ENCODE measurements around the gene OGT. TPM values are rescaled to one million over a fixed set of nuclear protein-coding genes. Genes with fewer than 3 reads are reported as not detected.

OGT gene
- total RNA-seq, 2 experiments from 2014 or later = 354 to 358 TPM

- CTCF ChIA-PET = interaction anchor here (0.7 to 2.6 kb wide), 7 partner anchors 8 to 83 kb away, joined by 3 to 17 read pairs (median 6); no protein-coding TSS in a partner anchor
- Mint-ChIP-seq H3K4me1 (ENCODE audit: low read depth) (peaks cover 65% of the 10 kb centered on the region), H3K27me3 (no peaks in the 10 kb centered on the region), H3K27ac (peak within 1 kb of the TSS; percentile 89), H3K36me3 (ENCODE audit: low read depth) (peaks cover 49% of the 10 kb centered on the region), H3K4me3 (peak within 1 kb of the TSS; percentile 93), H3K9me3 (peaks cover 3% of the 10 kb centered on the region)
- no peak for TF ChIP-seq CTCF (IDR thresholded peaks at IDR 0.05)
- peak; percentile 46 for ATAC-seq
- intact Hi-C loops (cut with micrococcal nuclease) = loop anchor here (5.0 kb wide), 2 partner anchors 34 to 76 kb away; no protein-coding TSS in a partner anchor
- peak; percentile 91 for DNase-seq
- POLR2A ChIA-PET = interaction anchor here (0.6 to 4.5 kb wide), 15 partner anchors 9 to 403 kb away, joined by 3 to 30 read pairs (median 4); partner anchors contain the start of gene OGT
Observed at GRCh38 chrX:71618303-71618721, 85.4 kb downstream of the OGT start, which contains the start of gene CXCR3. Gene CXCR3, minus strand, starts transcription at chrX:71618511. Its CDS starts 62 bp downstream, at chrX:71618449.

DNA sequence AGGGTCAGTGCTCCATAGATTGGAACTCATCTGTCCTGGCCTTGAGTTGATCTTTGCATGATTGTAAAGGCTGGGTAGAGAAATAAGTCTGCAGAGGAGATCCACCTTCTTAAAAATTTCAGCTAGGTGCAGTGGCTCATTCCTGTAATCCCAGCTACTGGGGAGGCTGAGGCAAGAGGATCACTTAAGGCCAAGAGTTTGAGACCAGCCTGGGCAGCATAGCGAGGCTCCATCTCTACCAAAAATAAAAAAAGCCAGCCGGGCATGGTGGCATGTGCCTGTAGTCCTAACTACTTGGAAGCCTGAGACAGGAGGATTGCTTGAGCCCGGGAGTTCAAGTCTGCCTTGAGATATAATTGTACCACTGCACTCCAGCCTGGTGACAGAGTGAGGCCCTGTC, 85.9 kb downstream of the OGT start:
- intact Hi-C loops (cut with micrococcal nuclease) = loop anchor here (5.0 kb wide), 2 partner anchors 34 to 76 kb away; no protein-coding TSS in a partner anchor
- Mint-ChIP-seq H3K27me3 (no peaks in the 10 kb centered on the region), H3K27ac (peak overlapping the region; percentile 89), H3K9me3 (peaks cover 3% of the 10 kb centered on the region), H3K4me3 (peak overlapping the region; percentile 93), H3K4me1 (ENCODE audit: low read depth) (peaks cover 70% of the 10 kb centered on the region), H3K36me3 (ENCODE audit: low read depth) (peaks cover 47% of the 10 kb centered on the region)
- DNase-seq (peak; percentile 19), ATAC-seq (peak; percentile 1)
- POLR2A ChIA-PET = interaction anchor here (0.6 to 4.5 kb wide), 12 partner anchors 8 to 1683 kb away, joined by 3 to 30 read pairs (median 6); partner anchors contain the start of gene OGT
- CTCF ChIA-PET = interaction anchor here (0.7 to 2.4 kb wide), 6 partner anchors 10 to 84 kb away, joined by 3 to 17 read pairs (median 5); no protein-coding TSS in a partner anchor
- no peak for TF ChIP-seq CTCF (IDR thresholded peaks at IDR 0.05)

- peak; percentile 87 for DNase-seq
- peak overlapping the region; percentile 89 for H3K27ac Mint-ChIP-seq
- H3K36me3 Mint-ChIP-seq (ENCODE audit: low read depth) = peaks cover 46% of the 10 kb centered on the region
- ChIA-PET CTCF (interaction anchor here (0.9 to 2.4 kb wide), 4 partner anchors 21 to 84 kb away, joined by 3 to 17 read pairs (median 5); no protein-coding TSS in a partner anchor), POLR2A (interaction anchor here (0.6 to 4.5 kb wide), 13 partner anchors 8 to 1684 kb away, joined by 3 to 30 read pairs (median 5); partner anchors contain the start of gene OGT)
- H3K4me3 Mint-ChIP-seq = peak overlapping the region; percentile 93
- no peaks in the 10 kb centered on the region for H3K27me3 Mint-ChIP-seq
- H3K4me1 Mint-ChIP-seq (ENCODE audit: low read depth) = peaks cover 73% of the 10 kb centered on the region
- TF ChIP-seq CTCF (IDR thresholded peaks at IDR 0.05) = no peak
- intact Hi-C loops (cut with micrococcal nuclease) = loop anchor here (5.0 kb wide), 2 partner anchors 33 to 77 kb away; no protein-coding TSS in a partner anchor
- peak; percentile 40 for ATAC-seq
- peaks cover 3% of the 10 kb centered on the region for H3K9me3 Mint-ChIP-seq
Observed at GRCh38 chrX:71619193-71619592, 86.3 kb downstream of the OGT start.

GRCh38 chrX:71619986-71620385, 87.1 kb downstream of the OGT start:
- no peak for DNase-seq
- POLR2A ChIA-PET = interaction anchor here (0.6 to 4.5 kb wide), 8 partner anchors 10 to 87 kb away, joined by 3 to 30 read pairs (median 7); partner anchors contain the start of gene OGT
- Mint-ChIP-seq H3K27me3 (no peaks in the 10 kb centered on the region), H3K4me3 (no peak overlapping the region), H3K36me3 (ENCODE audit: low read depth) (peaks cover 40% of the 10 kb centered on the region), H3K27ac (peak overlapping the region; percentile 89), H3K4me1 (ENCODE audit: low read depth) (peaks cover 72% of the 10 kb centered on the region), H3K9me3 (peaks cover 3% of the 10 kb centered on the region)
- no peak for TF ChIP-seq CTCF (IDR thresholded peaks at IDR 0.05)
- ATAC-seq = no peak
- CTCF ChIA-PET = interaction anchor here (2.3 kb wide), 1 partner anchor 31 kb away, joined by 17 read pairs; no protein-coding TSS in a partner anchor
- intact Hi-C loops (cut with micrococcal nuclease) = loop anchor here (5.0 kb wide), 2 partner anchors 32 to 78 kb away; no protein-coding TSS in a partner anchor

- ATAC-seq (no peak), DNase-seq (no peak)
- H3K4me1 Mint-ChIP-seq (ENCODE audit: low read depth) = peaks cover 59% of the 10 kb centered on the region
- peaks cover 3% of the 10 kb centered on the region for H3K9me3 Mint-ChIP-seq
- intact Hi-C loops (cut with micrococcal nuclease) = no loop called here
- H3K4me3 Mint-ChIP-seq = no peak overlapping the region
- H3K27me3 Mint-ChIP-seq = no peaks in the 10 kb centered on the region
- H3K36me3 Mint-ChIP-seq (ENCODE audit: low read depth) = peaks cover 23% of the 10 kb centered on the region
- CTCF ChIA-PET = interaction anchor here (1.8 kb wide), 1 partner anchor 13 kb away, joined by 5 read pairs; no protein-coding TSS in a partner anchor
- no peak for TF ChIP-seq CTCF (IDR thresholded peaks at IDR 0.05)
- H3K27ac Mint-ChIP-seq = peak overlapping the region; percentile 89
- POLR2A ChIA-PET = interaction anchor here (0.8 to 4.5 kb wide), 3 partner anchors 10 to 77 kb away, joined by 3 to 30 read pairs (median 6); no protein-coding TSS in a partner anchor
Observed at GRCh38 chrX:71621603-71622002, 88.7 kb downstream of the OGT start.
